Natural killer cell (primary cell): ENCODE measurements around the gene PXMP2. TPM values are rescaled to one million over a fixed set of nuclear protein-coding genes. Genes with fewer than 3 reads are reported as not detected.

Source experiments
- ATAC-seq, 3 donors: fragments of 150-1000 bp in 2 of 3; fragments of 200-7000 bp in 1 of 3; cut with Tn5 transposase; 1 replicate in 1 of 3; 2 replicates in 2 of 3; pipeline ENCODE4 v1.10.0; 2021; ENCODE audit warnings: mild to moderate bottlenecking in 2 of 3, moderate library complexity in 2 of 3
- DNase-seq, 2 donors: peaks; one replicate each; pipeline versions ENCODE4 v3.0.0 to v3.0.0-alpha.2; 2013 to 2021; ENCODE audit warnings: mixed read lengths in 1 of 2
- H3K27ac ChIP-seq: one replicate; pipeline ENCODE4 v1.5.1; 2013; ENCODE audit warnings: mild to moderate bottlenecking, low read length
- H3K27me3 ChIP-seq: one replicate; pipeline ENCODE4 v1.6.1; 2013; ENCODE audit warnings: low read length; ENCODE audit not compliant: control insufficient read depth, insufficient read depth
- H3K36me3 ChIP-seq: one replicate; pipeline ENCODE4 v1.6.1; 2013; ENCODE audit warnings: low read length; ENCODE audit not compliant: control insufficient read depth, insufficient read depth
- H3K4me1 ChIP-seq: one replicate; pipeline ENCODE4 v1.6.1; 2013; ENCODE audit warnings: low read length; ENCODE audit not compliant: control insufficient read depth, insufficient read depth
- H3K4me3 ChIP-seq: one replicate; pipeline ENCODE4 v1.5.1; 2013; ENCODE audit warnings: low read length
- H3K9me3 ChIP-seq: one replicate; pipeline ENCODE4 v1.6.1; 2013; ENCODE audit warnings: low read length; ENCODE audit not compliant: control insufficient read depth, insufficient read depth
- H3K27ac Mint-ChIP-seq, 2 donors: one replicate each; pipeline ENCODE4 v1.8.0; 2022; ENCODE audit warnings: mild to moderate bottlenecking in 2 of 2, mixed read lengths in 2 of 2, moderate library complexity in 1 of 2
- H3K27me3 Mint-ChIP-seq, 2 donors: one replicate each; pipeline ENCODE4 v1.8.0; 2022; ENCODE audit warnings: low read depth in 2 of 2, mixed read lengths in 2 of 2
- H3K36me3 Mint-ChIP-seq: one replicate; pipeline ENCODE4 v1.8.0; 2022; ENCODE audit warnings: mixed read lengths
- H3K4me1 Mint-ChIP-seq, 2 donors: one replicate each; pipeline ENCODE4 v1.8.0; 2022; ENCODE audit warnings: mixed read lengths in 2 of 2
- H3K4me3 Mint-ChIP-seq: one replicate; pipeline ENCODE4 v1.8.0; 2022; ENCODE audit warnings: mild to moderate bottlenecking, moderate library complexity, mixed read lengths
- H3K9me3 Mint-ChIP-seq, 2 donors: one replicate each; pipeline ENCODE4 v1.8.0; 2022; ENCODE audit warnings: mixed read lengths in 2 of 2
- WGBS: methylation state at CpG from one replicate; pipeline ENCODE4 v1.1.7; 2013; ENCODE audit warnings: missing lambda C conversion rate; ENCODE audit not compliant: insufficient coverage; 5-methylcytosine and 5-hydroxymethylcytosine counted together
- intact Hi-C: fragments of 100-400 bp; cut with micrococcal nuclease; formaldehyde crosslinking; loops from one replicate; pipeline ENCODE4 v1.14.2; 2022
- total RNA-seq, 4 donors: library from RNA; stranded (reverse); fragments of 120-200 nt in 1 of 4; gene quantifications; one replicate each; pipeline versions ENCODE4 v1.2.3 to v1.2.4, GENCODE V29; 2013 to 2022
- TF ChIP-seq, protein P1 (sequence below): fragments of 200-600 bp; IDR thresholded peaks from one replicate; pipeline ENCODE4 v1.8.0; 2022; ENCODE audit warnings: antibody characterized with exemption

PXMP2 gene
- total RNA-seq, 3 donors from 2014 or later (not counting 1 experiment from before 2014, with no cell fraction given): 3.6 to 6.2 (median 5.1) TPM

DNA sequence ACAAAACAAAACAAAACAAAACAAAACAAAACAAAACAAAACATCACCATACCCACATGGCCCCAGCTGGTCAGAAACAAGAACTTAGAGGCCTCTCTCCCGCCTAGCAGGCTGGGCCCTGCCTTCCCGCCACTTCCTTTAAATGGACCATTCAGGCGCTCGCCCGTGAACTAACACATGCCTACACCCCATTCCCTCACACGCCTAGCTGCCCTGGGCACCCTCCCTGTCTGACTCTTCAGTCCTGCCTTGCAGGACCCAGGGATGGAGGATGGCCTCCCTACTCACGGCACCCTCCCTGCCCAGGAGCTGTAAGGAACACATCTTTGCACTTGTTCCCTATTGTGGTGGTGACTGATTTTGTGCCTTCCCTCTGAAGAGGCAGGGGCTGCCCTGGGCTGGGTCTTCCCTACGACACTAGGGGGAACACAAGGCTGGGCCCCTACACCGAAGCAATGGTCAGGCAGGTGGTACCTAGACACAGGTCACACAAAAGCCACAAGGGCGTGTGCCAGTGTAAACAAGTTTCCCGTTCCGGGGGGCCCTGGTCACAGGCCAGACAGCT is 47.3 kb upstream of the PXMP2 start:
- H3K9me3 Mint-ChIP-seq: no peaks in the 10 kb centered on the region
- peak overlapping the region in 1 of 2 donors; percentile 39 for H3K27ac Mint-ChIP-seq

GRCh38 chr12:132640936-132641335 is 46.5 kb upstream of the PXMP2 start:
- no peak overlapping the region for H3K27ac ChIP-seq
- peaks cover 31% of the 10 kb centered on the region for H3K36me3 ChIP-seq
- H3K27me3 Mint-ChIP-seq: no peaks in the 10 kb centered on the region
- no peak overlapping the region for H3K4me3 ChIP-seq
- TF ChIP-seq, protein P1, sequence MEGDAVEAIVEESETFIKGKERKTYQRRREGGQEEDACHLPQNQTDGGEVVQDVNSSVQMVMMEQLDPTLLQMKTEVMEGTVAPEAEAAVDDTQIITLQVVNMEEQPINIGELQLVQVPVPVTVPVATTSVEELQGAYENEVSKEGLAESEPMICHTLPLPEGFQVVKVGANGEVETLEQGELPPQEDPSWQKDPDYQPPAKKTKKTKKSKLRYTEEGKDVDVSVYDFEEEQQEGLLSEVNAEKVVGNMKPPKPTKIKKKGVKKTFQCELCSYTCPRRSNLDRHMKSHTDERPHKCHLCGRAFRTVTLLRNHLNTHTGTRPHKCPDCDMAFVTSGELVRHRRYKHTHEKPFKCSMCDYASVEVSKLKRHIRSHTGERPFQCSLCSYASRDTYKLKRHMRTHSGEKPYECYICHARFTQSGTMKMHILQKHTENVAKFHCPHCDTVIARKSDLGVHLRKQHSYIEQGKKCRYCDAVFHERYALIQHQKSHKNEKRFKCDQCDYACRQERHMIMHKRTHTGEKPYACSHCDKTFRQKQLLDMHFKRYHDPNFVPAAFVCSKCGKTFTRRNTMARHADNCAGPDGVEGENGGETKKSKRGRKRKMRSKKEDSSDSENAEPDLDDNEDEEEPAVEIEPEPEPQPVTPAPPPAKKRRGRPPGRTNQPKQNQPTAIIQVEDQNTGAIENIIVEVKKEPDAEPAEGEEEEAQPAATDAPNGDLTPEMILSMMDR: no peak
- H3K9me3 Mint-ChIP-seq: no peaks in the 10 kb centered on the region
- intact Hi-C loops: no loop called here
- no peaks in the 10 kb centered on the region for H3K36me3 Mint-ChIP-seq
- peak overlapping the region; percentile 35 for H3K4me3 Mint-ChIP-seq
- 61% methylated on average over 10 of the region's 10 CpGs for WGBS
- no peaks in the 10 kb centered on the region for H3K9me3 ChIP-seq
- ATAC-seq (no peak), DNase-seq (no peak)
- H3K4me1 Mint-ChIP-seq: peaks cover 14 to 20% of the 10 kb centered on the region in 2 donors
- H3K27me3 ChIP-seq: no peaks in the 10 kb centered on the region
- peak overlapping the region; percentile 6 to 18 for H3K27ac Mint-ChIP-seq
- peaks cover 5% of the 10 kb centered on the region for H3K4me1 ChIP-seq

More for the DNA sequence above, 47.3 kb upstream of the PXMP2 start:
- Histone ChIP-seq H3K9me3 (no peaks in the 10 kb centered on the region), H3K36me3 (peaks cover 31% of the 10 kb centered on the region), H3K27me3 (no peaks in the 10 kb centered on the region), H3K27ac (no peak overlapping the region), H3K4me1 (peaks cover 5% of the 10 kb centered on the region), H3K4me3 (no peak overlapping the region)
- DNase-seq (no peak), ATAC-seq (no peak)
- intact Hi-C loops: no loop called here
- no peaks in the 10 kb centered on the region for H3K36me3 Mint-ChIP-seq
- peaks cover 14 to 20% of the 10 kb centered on the region in 2 donors for H3K4me1 Mint-ChIP-seq
- H3K4me3 Mint-ChIP-seq: no peak overlapping the region
- H3K27me3 Mint-ChIP-seq: no peaks in the 10 kb centered on the region
- WGBS: 91% methylated on average over 12 of the region's 12 CpGs
- TF ChIP-seq, protein P1: no peak

DNA sequence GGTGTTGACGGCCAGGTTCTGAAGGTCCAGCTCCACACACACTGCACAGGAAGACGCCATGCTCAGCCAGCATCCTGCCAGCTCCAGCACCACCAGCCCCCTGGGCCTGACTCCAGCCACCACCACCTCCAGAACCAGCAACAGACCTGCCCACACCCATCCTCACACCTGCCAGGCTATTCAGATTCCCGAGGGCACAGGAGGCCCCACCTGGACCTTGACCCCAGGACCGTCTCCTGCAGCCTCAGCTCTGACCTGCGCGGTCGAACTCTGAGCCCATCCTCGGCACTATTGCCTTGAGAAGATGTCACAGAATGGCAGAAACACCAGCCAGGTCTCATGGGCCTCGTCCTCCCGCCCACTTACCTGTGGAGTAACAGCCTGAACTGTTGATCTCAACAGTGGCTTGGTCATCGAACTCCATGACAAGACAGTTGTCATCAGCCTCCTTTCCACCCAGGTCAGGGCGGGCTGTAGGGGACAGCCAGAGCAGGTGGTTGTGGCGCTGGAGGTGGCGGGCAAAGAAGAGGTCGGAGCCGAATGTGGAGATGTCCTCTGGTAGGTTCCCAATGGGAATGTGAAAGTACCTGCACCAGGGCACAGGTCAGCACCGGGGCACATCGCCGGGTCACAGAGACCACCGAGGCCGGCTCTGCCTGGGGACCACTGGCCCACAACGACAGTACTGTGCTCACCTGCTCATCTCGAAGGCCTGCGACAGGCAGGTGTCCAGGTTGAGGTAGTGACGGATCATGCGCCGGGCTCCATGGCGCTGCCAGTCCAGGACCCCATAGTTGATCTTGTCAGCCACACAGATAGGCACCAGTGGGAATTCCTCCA is 45.4 kb upstream of the PXMP2 start:
- Histone ChIP-seq H3K27me3 (no peaks in the 10 kb centered on the region), H3K4me1 (peaks cover 5% of the 10 kb centered on the region), H3K4me3 (no peak overlapping the region), H3K27ac (no peak overlapping the region), H3K36me3 (peaks cover 34% of the 10 kb centered on the region), H3K9me3 (no peaks in the 10 kb centered on the region)
- WGBS: 97% methylated on average over 28 of the region's 28 CpGs
- no peak overlapping the region for H3K4me3 Mint-ChIP-seq
- peaks cover 14 to 20% of the 10 kb centered on the region in 2 donors for H3K4me1 Mint-ChIP-seq
- intact Hi-C loops: no loop called here
- ATAC-seq (no peak), DNase-seq (no peak)
- TF ChIP-seq, protein P1: no peak
- no peaks in the 10 kb centered on the region for H3K9me3 Mint-ChIP-seq
- no peaks in the 10 kb centered on the region for H3K36me3 Mint-ChIP-seq
- no peaks in the 10 kb centered on the region for H3K27me3 Mint-ChIP-seq
- H3K27ac Mint-ChIP-seq: no peak overlapping the region
